GM12878 (cell line): ENCODE data around the gene DTD1. TPM values are rescaled to one million over a fixed set of nuclear protein-coding genes. Genes with fewer than 3 reads are reported as not detected.

Source experiments
- BCLAF1 ChIP-seq: fragments of 450-650 bp; IDR thresholded peaks from 2 replicates; pipeline ENCODE4 v1.6.1; 2017; ENCODE audit warnings: antibody characterized with exemption, mild to moderate bottlenecking, moderate library complexity
- BHLHE40 ChIP-seq, 2 experiments: fragments of 450-650 bp in 1 of 2; IDR thresholded peaks; 2 replicates each; pipeline ENCODE4 v1.6.1; 2011 to 2017; ENCODE audit warnings: low read depth in 2 of 2, borderline replicate concordance in 1 of 2, improper control_type of control experiment in 1 of 2, low read length in 1 of 2, mild to moderate bottlenecking in 1 of 2
- CEBPB ChIP-seq, 2 experiments: fragments of 150-350 bp in 1 of 2; IDR thresholded peaks; 2 replicates each; pipeline ENCODE4 v1.6.1; 2012 to 2014; ENCODE audit warnings: low read depth in 2 of 2, low read length in 2 of 2, borderline replicate concordance in 1 of 2, inconsistent platforms in 1 of 2
- EED ChIP-seq: sonication (generic); IDR thresholded peaks from 2 replicates; pipeline ENCODE4 v1.6.1; 2016; ENCODE audit warnings: antibody characterized with exemption, low read depth
- ETV6 ChIP-seq, 2 experiments: fragments of 450-650 bp in 1 of 2; IDR thresholded peaks in 1 of 2; conservative IDR thresholded peaks in 1 of 2; 2 replicates each; pipeline ENCODE4 v1.6.1; 2014; ENCODE audit warnings: antibody characterized with exemption in 1 of 2, borderline replicate concordance in 1 of 2, low read depth in 1 of 2, mild to moderate bottlenecking in 1 of 2, moderate library complexity in 1 of 2
- FOXK2 ChIP-seq: fragments of 450-650 bp; IDR thresholded peaks from 2 replicates; pipeline ENCODE4 v1.6.1; 2017; ENCODE audit warnings: mild to moderate bottlenecking, moderate library complexity
- HCFC1 ChIP-seq: fragments of 150-350 bp; IDR thresholded peaks from 2 replicates; pipeline ENCODE4 v1.6.1; 2014; ENCODE audit warnings: low read length
- HDAC2 ChIP-seq: fragments of 200-600 bp; sonication (generic); IDR thresholded peaks from 2 replicates; pipeline ENCODE4 v1.6.1; 2017
- MTA3 ChIP-seq: IDR thresholded peaks from 2 replicates; pipeline ENCODE4 v1.6.1; 2012; ENCODE audit warnings: low read length, inconsistent platforms, borderline replicate concordance
- NFXL1 ChIP-seq: fragments of 450-650 bp; IDR thresholded peaks from 2 replicates; pipeline ENCODE4 v1.6.1; 2017; ENCODE audit warnings: antibody characterized with exemption, mild to moderate bottlenecking, borderline replicate concordance
- RB1 ChIP-seq: fragments of 450-650 bp; formaldehyde crosslinking; IDR thresholded peaks from 2 replicates; pipeline ENCODE4 v1.6.1; 2017; ENCODE audit warnings: mild to moderate bottlenecking, borderline replicate concordance
- SP1 ChIP-seq: IDR thresholded peaks from one replicate; pipeline ENCODE4 v1.6.1; 2011; ENCODE audit warnings: low read depth, low read length
- USF1 ChIP-seq: IDR thresholded peaks from 2 replicates; pipeline ENCODE4 v1.6.1; 2011; ENCODE audit warnings: borderline replicate concordance, low read depth, mild to moderate bottlenecking, moderate library complexity, mixed read lengths, low read length; ENCODE audit not compliant: insufficient read depth; ENCODE audit errors: extremely low read length
- ZSCAN29 ChIP-seq: fragments of 450-650 bp; IDR thresholded peaks from 2 replicates; pipeline ENCODE4 v1.6.1; 2017; ENCODE audit warnings: mild to moderate bottlenecking, moderate library complexity
- ZZZ3 ChIP-seq: IDR thresholded peaks from 2 replicates; pipeline ENCODE4 v1.6.1; 2011; ENCODE audit warnings: low read depth; ENCODE audit not compliant: control insufficient read depth, insufficient read length
- polyA plus RNA-seq, 11 experiments: library from polyadenylated mRNA; depleted of rRNA in 4 of 11; unstranded in 6 of 11; stranded (reverse) in 5 of 11; fragments of >200 nt; fragmentation: Nextera tagmentation in 4 of 11; fragmentation: Illumina TruSeq in 1 of 11; extraction: Ambion mirVana in 4 of 11; extraction: Trizol in 1 of 11; gene quantifications; 1 replicate in 1 of 11; 2 replicates in 10 of 11; pipeline versions ENCODE4 v1.2.1 to v1.2.3, GENCODE V29; 2011 to 2016; ENCODE audit warnings: inconsistent platforms in 2 of 11, missing spikeins in 2 of 11, low read depth in 1 of 11
- total RNA-seq, 4 experiments: library from RNA; depleted of rRNA in 3 of 4; stranded (reverse); fragments of >200 nt in 3 of 4; fragmentation: Illumina TruSeq in 1 of 4; extraction: Trizol in 1 of 4; gene quantifications; 2 replicates each; pipeline versions ENCODE4 v1.2.1 to v1.2.3, GENCODE V29; 2013 to 2021
- TF ChIP-seq, protein P1 (sequence below): fragments of 450-650 bp; formaldehyde crosslinking; IDR thresholded peaks from 2 replicates; pipeline ENCODE4 v1.4.0; 2020; ENCODE audit warnings: mild to moderate bottlenecking, moderate library complexity
- TF ChIP-seq, protein P2 (sequence below): IDR thresholded peaks from 2 replicates; pipeline ENCODE4 v1.6.1; 2011; ENCODE audit warnings: low read depth, low read length, improper control_type of control experiment, borderline replicate concordance
- TF ChIP-seq, protein P3 (sequence below): fragments of 450-650 bp; IDR thresholded peaks from 2 replicates; pipeline ENCODE4 v1.6.1; 2017; ENCODE audit warnings: mild to moderate bottlenecking

The DTD1 gene
- total and polyA plus RNA-seq, 10 of the 15 experiments (the other 5 are each of a cell fraction or from before 2014, with no cell fraction given), result 24.3 to 99.8 (median 63.3) TPM

DNA sequence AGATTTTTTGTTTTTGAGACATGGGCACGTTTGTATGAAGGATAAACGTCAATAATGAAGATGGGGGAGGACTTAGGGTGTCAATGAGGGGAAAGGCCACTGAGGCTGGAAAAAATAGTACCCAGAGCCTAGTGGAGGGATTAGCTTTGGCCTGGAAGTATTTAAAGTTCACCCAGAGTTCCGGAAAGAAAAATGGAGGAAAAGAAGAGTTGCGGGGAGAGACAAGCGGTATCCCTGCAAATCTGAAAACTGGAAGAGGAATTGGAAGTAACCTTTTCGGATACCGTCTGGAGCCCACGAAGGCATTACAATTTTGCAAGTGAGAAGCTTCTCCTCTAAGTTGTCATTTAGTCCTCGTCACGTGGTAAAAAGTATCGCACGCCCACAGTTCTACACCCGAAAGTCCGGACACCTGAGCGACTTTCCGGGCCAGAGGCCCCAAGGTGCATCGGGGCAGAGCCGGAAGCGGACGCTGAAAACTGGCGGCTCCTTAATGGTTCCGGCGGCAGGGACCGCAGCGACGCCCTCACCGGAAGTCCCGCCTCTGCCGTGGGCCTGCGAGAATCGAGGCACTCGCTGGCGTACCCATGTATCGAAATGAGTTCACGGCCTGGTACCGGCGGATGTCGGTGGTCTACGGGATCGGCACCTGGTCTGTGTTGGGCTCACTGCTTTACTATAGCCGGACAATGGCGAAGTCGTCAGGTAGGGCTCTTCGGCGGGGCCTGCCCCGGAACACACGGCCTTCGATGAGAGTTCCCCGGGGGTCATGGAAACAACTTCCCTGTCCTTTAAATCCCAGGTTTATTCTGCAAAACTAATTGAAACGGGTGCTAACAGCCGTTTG is 20.7 kb upstream of the DTD1 start, which contains the start of gene SMIM26 (continued):
- TF ChIP-seq EED (no peak; the same call in 1 of the 2 replicates), ETV6 (conservative IDR thresholded peaks at IDR 0.05 in 1 of 2, IDR thresholded peaks at IDR 0.05 in 1 of 2; ENCODE audit: borderline replicate concordance in 1 of 2, low read depth in 1 of 2) (no peak), RB1 (0 out of 2 replicates have a peak, but pooled peaks have one; percentile 65), USF1 (peak; percentile 70), SP1 (peak; percentile 42), BHLHE40 (IDR thresholded peaks at IDR 0.05; ENCODE audit: borderline replicate concordance in 1 of 2, low read depth in 2 of 2, low read length in 1 of 2) (peak; percentile 73 to 75), HCFC1 (peak; percentile 70), NFXL1 (no peak), FOXK2 (peak; percentile 53), ZZZ3 (no peak), ZSCAN29 (peak; percentile 45; the same call in 1 of the 2 replicates), BCLAF1 (no peak), MTA3 (no peak; the same call in 1 of the 2 replicates), HDAC2 (no peak), CEBPB (IDR thresholded peaks at IDR 0.05; ENCODE audit: borderline replicate concordance in 1 of 2, low read depth in 2 of 2, low read length in 2 of 2) (no peak)
- TF ChIP-seq, protein P1, sequence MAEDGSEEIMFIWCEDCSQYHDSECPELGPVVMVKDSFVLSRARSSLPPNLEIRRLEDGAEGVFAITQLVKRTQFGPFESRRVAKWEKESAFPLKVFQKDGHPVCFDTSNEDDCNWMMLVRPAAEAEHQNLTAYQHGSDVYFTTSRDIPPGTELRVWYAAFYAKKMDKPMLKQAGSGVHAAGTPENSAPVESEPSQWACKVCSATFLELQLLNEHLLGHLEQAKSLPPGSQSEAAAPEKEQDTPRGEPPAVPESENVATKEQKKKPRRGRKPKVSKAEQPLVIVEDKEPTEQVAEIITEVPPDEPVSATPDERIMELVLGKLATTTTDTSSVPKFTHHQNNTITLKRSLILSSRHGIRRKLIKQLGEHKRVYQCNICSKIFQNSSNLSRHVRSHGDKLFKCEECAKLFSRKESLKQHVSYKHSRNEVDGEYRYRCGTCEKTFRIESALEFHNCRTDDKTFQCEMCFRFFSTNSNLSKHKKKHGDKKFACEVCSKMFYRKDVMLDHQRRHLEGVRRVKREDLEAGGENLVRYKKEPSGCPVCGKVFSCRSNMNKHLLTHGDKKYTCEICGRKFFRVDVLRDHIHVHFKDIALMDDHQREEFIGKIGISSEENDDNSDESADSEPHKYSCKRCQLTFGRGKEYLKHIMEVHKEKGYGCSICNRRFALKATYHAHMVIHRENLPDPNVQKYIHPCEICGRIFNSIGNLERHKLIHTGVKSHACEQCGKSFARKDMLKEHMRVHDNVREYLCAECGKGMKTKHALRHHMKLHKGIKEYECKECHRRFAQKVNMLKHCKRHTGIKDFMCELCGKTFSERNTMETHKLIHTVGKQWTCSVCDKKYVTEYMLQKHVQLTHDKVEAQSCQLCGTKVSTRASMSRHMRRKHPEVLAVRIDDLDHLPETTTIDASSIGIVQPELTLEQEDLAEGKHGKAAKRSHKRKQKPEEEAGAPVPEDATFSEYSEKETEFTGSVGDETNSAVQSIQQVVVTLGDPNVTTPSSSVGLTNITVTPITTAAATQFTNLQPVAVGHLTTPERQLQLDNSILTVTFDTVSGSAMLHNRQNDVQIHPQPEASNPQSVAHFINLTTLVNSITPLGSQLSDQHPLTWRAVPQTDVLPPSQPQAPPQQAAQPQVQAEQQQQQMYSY, result no peak
- TF ChIP-seq, protein P2, sequence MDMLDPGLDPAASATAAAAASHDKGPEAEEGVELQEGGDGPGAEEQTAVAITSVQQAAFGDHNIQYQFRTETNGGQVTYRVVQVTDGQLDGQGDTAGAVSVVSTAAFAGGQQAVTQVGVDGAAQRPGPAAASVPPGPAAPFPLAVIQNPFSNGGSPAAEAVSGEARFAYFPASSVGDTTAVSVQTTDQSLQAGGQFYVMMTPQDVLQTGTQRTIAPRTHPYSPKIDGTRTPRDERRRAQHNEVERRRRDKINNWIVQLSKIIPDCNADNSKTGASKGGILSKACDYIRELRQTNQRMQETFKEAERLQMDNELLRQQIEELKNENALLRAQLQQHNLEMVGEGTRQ, result peak; percentile 77
- TF ChIP-seq, protein P3, sequence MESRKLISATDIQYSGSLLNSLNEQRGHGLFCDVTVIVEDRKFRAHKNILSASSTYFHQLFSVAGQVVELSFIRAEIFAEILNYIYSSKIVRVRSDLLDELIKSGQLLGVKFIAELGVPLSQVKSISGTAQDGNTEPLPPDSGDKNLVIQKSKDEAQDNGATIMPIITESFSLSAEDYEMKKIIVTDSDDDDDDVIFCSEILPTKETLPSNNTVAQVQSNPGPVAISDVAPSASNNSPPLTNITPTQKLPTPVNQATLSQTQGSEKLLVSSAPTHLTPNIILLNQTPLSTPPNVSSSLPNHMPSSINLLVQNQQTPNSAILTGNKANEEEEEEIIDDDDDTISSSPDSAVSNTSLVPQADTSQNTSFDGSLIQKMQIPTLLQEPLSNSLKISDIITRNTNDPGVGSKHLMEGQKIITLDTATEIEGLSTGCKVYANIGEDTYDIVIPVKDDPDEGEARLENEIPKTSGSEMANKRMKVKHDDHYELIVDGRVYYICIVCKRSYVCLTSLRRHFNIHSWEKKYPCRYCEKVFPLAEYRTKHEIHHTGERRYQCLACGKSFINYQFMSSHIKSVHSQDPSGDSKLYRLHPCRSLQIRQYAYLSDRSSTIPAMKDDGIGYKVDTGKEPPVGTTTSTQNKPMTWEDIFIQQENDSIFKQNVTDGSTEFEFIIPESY, result no peak
